CD14-positive monocyte (primary cell): ENCODE measurements around the gene UGGT2. TPM values are rescaled to one million over a fixed set of nuclear protein-coding genes. Genes with fewer than 3 reads are reported as not detected.
A peak's percentile ranks its signal among the peaks of the same experiment; 100 is the strongest.
"Not testable (repeated sequence)": the region's sequence is repeated elsewhere in the genome, so short reads cannot be mapped to it uniquely, and the experiment has no call there.

Experiments used
- DNase-seq, 3 donors: peaks; one replicate each; pipeline ENCODE4 v3.0.0-alpha.2; 2011 to 2022
- H2AFZ ChIP-seq: 2 replicates; pipeline ENCODE4 v1.6.0; 2012; ENCODE audit warnings: mild to moderate bottlenecking, low read depth, low read length, inconsistent platforms; ENCODE audit not compliant: insufficient read depth, poor library complexity, severe bottlenecking
- H3K27ac ChIP-seq, 2 donors: 1 replicate in 1 of 2; 2 replicates in 1 of 2; pipeline ENCODE4 v1.5.1; 2012 to 2013; ENCODE audit warnings: low read length in 2 of 2, control low read depth in 1 of 2, inconsistent platforms in 1 of 2, low read depth in 1 of 2, mild to moderate bottlenecking in 1 of 2
- H3K27me3 ChIP-seq, 2 donors: one replicate each; pipeline versions ENCODE4 v1.6.0 to v1.6.1; 2011 to 2013; ENCODE audit warnings: low read length in 2 of 2; ENCODE audit not compliant: control insufficient read depth in 2 of 2, insufficient read depth in 2 of 2
- H3K36me3 ChIP-seq, 2 donors: replicated peaks in 1 of 2; 1 replicate in 1 of 2; 2 replicates in 1 of 2; pipeline versions ENCODE4 v1.5.1 to v1.6.1; 2012 to 2013; ENCODE audit warnings: low read length in 2 of 2, control low read depth in 1 of 2, inconsistent platforms in 1 of 2, mild to moderate bottlenecking in 1 of 2; ENCODE audit not compliant: insufficient read depth in 2 of 2, control insufficient read depth in 1 of 2
- H3K4me1 ChIP-seq, 2 donors: 1 replicate in 1 of 2; 2 replicates in 1 of 2; pipeline versions ENCODE4 v1.5.1 to v1.6.1; 2012 to 2013; ENCODE audit warnings: low read length in 2 of 2, control low read depth in 1 of 2, inconsistent platforms in 1 of 2, mild to moderate bottlenecking in 1 of 2, moderate library complexity in 1 of 2; ENCODE audit not compliant: insufficient read depth in 2 of 2, control insufficient read depth in 1 of 2
- H3K4me2 ChIP-seq: replicated peaks from 2 replicates; pipeline ENCODE3; 2012; ENCODE audit warnings: low read length, moderate library complexity, mild to moderate bottlenecking; ENCODE audit not compliant: poor library complexity, severe bottlenecking; ENCODE audit errors: extremely low read depth
- H3K4me3 ChIP-seq, 3 experiments: fragments of 200-600 bp in 1 of 3; sonication (generic) in 1 of 3; replicated peaks in 1 of 3; 1 replicate in 2 of 3; 2 replicates in 1 of 3; pipeline ENCODE4 v1.5.1; 2011 to 2013; ENCODE audit warnings: low read length in 3 of 3, mild to moderate bottlenecking in 3 of 3, control low read depth in 2 of 3, low read depth in 2 of 3, inconsistent platforms in 1 of 3, moderate library complexity in 1 of 3
- H3K79me2 ChIP-seq: 2 replicates; pipeline ENCODE4 v1.6.0; 2012; ENCODE audit warnings: mild to moderate bottlenecking, control low read depth, inconsistent platforms, low read length, moderate library complexity; ENCODE audit not compliant: insufficient read depth
- H3K9ac ChIP-seq: 2 replicates; pipeline ENCODE4 v1.6.0; 2017; ENCODE audit warnings: low read length, mild to moderate bottlenecking; ENCODE audit not compliant: insufficient read depth, poor library complexity, severe bottlenecking
- H3K9me3 ChIP-seq, 2 donors: replicated peaks in 1 of 2; 1 replicate in 1 of 2; 2 replicates in 1 of 2; pipeline versions ENCODE4 v1.5.1 to v1.6.1; 2012 to 2013; ENCODE audit warnings: low read length in 2 of 2, control low read depth in 1 of 2; ENCODE audit not compliant: control insufficient read depth in 1 of 2, insufficient read depth in 1 of 2
- H4K20me1 ChIP-seq: 2 replicates; pipeline ENCODE4 v1.6.0; 2012; ENCODE audit warnings: mild to moderate bottlenecking, low read length, control low read depth, moderate library complexity; ENCODE audit not compliant: insufficient read depth
- H3K27ac Mint-ChIP-seq, 7 donors: one replicate each; pipeline ENCODE4 v1.8.0; 2020; ENCODE audit warnings: mild to moderate bottlenecking in 7 of 7, mixed read lengths in 7 of 7, moderate library complexity in 6 of 7, inconsistent platforms in 2 of 7
- H3K27me3 Mint-ChIP-seq, 3 donors: one replicate each; pipeline ENCODE4 v1.8.0; 2021 to 2022; ENCODE audit warnings: low read depth in 3 of 3, mild to moderate bottlenecking in 3 of 3, mixed read lengths in 3 of 3, moderate library complexity in 3 of 3, inconsistent platforms in 1 of 3
- H3K36me3 Mint-ChIP-seq, 2 donors: one replicate each; pipeline ENCODE4 v1.8.0; 2020; ENCODE audit warnings: mixed read lengths in 2 of 2, inconsistent platforms in 1 of 2, mild to moderate bottlenecking in 1 of 2
- H3K4me1 Mint-ChIP-seq: one replicate; pipeline ENCODE4 v1.8.0; 2020; ENCODE audit warnings: mild to moderate bottlenecking, mixed read lengths
- H3K4me3 Mint-ChIP-seq, 2 donors: one replicate each; pipeline ENCODE4 v1.8.0; 2020; ENCODE audit warnings: mild to moderate bottlenecking in 2 of 2, mixed read lengths in 2 of 2, moderate library complexity in 1 of 2
- H3K9me3 Mint-ChIP-seq, 7 donors: one replicate each; pipeline ENCODE4 v1.8.0; 2020 to 2022; ENCODE audit warnings: mixed read lengths in 7 of 7, mild to moderate bottlenecking in 6 of 7, moderate library complexity in 6 of 7, inconsistent platforms in 2 of 7
- CTCF ChIP-seq: fragments of 200-600 bp; IDR thresholded peaks from one replicate; pipeline ENCODE4 v1.8.0; 2022; ENCODE audit warnings: antibody characterized with exemption, mild to moderate bottlenecking
- WGBS: methylation state at CpG from one replicate; pipeline ENCODE4 v1.1.5; 2013; ENCODE audit warnings: missing lambda C conversion rate; ENCODE audit not compliant: insufficient coverage; 5-methylcytosine and 5-hydroxymethylcytosine counted together
- intact Hi-C, 2 donors: fragments of 100-400 bp; cut with micrococcal nuclease; formaldehyde crosslinking; loops; one replicate each; pipeline versions ENCODE4 v1.15.0 to v1.15.1; 2023
- polyA plus RNA-seq, 3 donors: library from polyadenylated mRNA; depleted of rRNA in 1 of 3; unstranded in 2 of 3; stranded (reverse) in 1 of 3; fragments of 300-500 nt in 2 of 3; fragments of >200 nt in 1 of 3; fragmentation: Illumina TruSeq in 2 of 3; gene quantifications; 1 replicate in 2 of 3; 2 replicates in 1 of 3; pipeline ENCODE4 v1.2.3, GENCODE V29; 2012 to 2021

The UGGT2 gene
- polyA plus RNA-seq, 3 donors = 4.0 to 6.3 (median 5.6) TPM

GRCh38 chr13:96052656-96053002 is 572 bp downstream of the UGGT2 start:
- Histone ChIP-seq H3K9me3 (no peaks in the 10 kb centered on the region), H3K79me2 (peaks cover 13% of the 10 kb centered on the region), H2AFZ (peak overlapping the region; percentile 94), H3K27ac (peak overlapping the region in 1 of 2 donors; percentile 69), H4K20me1 (no peaks in the 10 kb centered on the region), H3K36me3 (no peaks in the 10 kb centered on the region), H3K4me2 (peak overlapping the region; percentile 90), H3K9ac (peak overlapping the region; percentile 66), H3K4me1 (peaks cover 8 to 17% of the 10 kb centered on the region in 2 donors), H3K4me3 (peak overlapping the region; percentile 62 to 84 (median 78)), H3K27me3 (peaks cover 0 to 4% of the 10 kb centered on the region in 2 donors)
- Mint-ChIP-seq H3K27me3 (peaks cover 6 to 19% (median 9%) of the 10 kb centered on the region in 3 donors), H3K4me1 (peaks cover 14% of the 10 kb centered on the region), H3K36me3 (peaks cover 0 to 3% of the 10 kb centered on the region in 2 donors), H3K9me3 (peaks cover 0 to 5% (median 4%) of the 10 kb centered on the region in 7 donors), H3K4me3 (peak overlapping the region; percentile 92 to 97), H3K27ac (peak overlapping the region in 6 of 7 donors; percentile 42 to 85 (median 72))
- 0% methylated on average over 6 of the region's 12 CpGs for WGBS
- intact Hi-C loops = no loop called here
- no peak for TF ChIP-seq CTCF
- peak; percentile 12 to 63 (median 41) for DNase-seq

GRCh38 chr13:96051946-96052345 is 1.3 kb downstream of the UGGT2 start:
- DNase-seq, H3K27me3 ChIP-seq, H4K20me1 ChIP-seq, H3K9ac ChIP-seq, intact Hi-C loops, H3K9me3 Mint-ChIP-seq, H3K27ac ChIP-seq, H3K36me3 ChIP-seq, H3K4me3 ChIP-seq, H3K9me3 ChIP-seq, H2AFZ ChIP-seq, H3K36me3 Mint-ChIP-seq, H3K27ac Mint-ChIP-seq: not testable (repeated sequence)
- Mint-ChIP-seq H3K4me1 (peaks cover 14% of the 10 kb centered on the region), H3K27me3 (peaks cover 6 to 18% (median 9%) of the 10 kb centered on the region in 3 donors), H3K4me3 (peak overlapping the region in 1 of 2 donors; percentile 7)
- Histone ChIP-seq H3K4me1 (peaks cover 8 to 17% of the 10 kb centered on the region in 2 donors), H3K4me2 (peak overlapping the region; percentile 90), H3K79me2 (peaks cover 13% of the 10 kb centered on the region)
- WGBS = no CpG with 5 or more reads among the region's 3 CpGs

- H3K27me3 ChIP-seq, intact Hi-C loops, H3K27ac Mint-ChIP-seq, H3K36me3 ChIP-seq, H3K9me3 ChIP-seq, H2AFZ ChIP-seq, H4K20me1 ChIP-seq, H3K36me3 Mint-ChIP-seq, H3K9ac ChIP-seq, H3K4me3 ChIP-seq, H3K4me2 ChIP-seq, H3K4me3 Mint-ChIP-seq, DNase-seq, H3K27ac ChIP-seq: not testable (repeated sequence)
- Mint-ChIP-seq H3K4me1 (peaks cover 14% of the 10 kb centered on the region), H3K9me3 (peaks cover 0 to 11% (median 8%) of the 10 kb centered on the region in 7 donors), H3K27me3 (peaks cover 4 to 15% (median 6%) of the 10 kb centered on the region in 3 donors)
- Histone ChIP-seq H3K4me1 (peaks cover 8 to 17% of the 10 kb centered on the region in 2 donors), H3K79me2 (peaks cover 14% of the 10 kb centered on the region)
- no CpG with 5 or more reads among the region's 5 CpGs for WGBS
Measured at GRCh38 chr13:96051491-96051890, 1.7 kb downstream of the UGGT2 start.

- peaks cover 5 to 15% of the 10 kb centered on the region in 2 donors for H3K36me3 Mint-ChIP-seq
- H2AFZ ChIP-seq, H3K4me3 ChIP-seq, H3K27ac ChIP-seq, H3K4me3 Mint-ChIP-seq, H3K36me3 ChIP-seq, H4K20me1 ChIP-seq, H3K9ac ChIP-seq, H3K27me3 ChIP-seq, DNase-seq, H3K4me2 ChIP-seq, H3K27ac Mint-ChIP-seq, intact Hi-C loops: not testable (repeated sequence)
- WGBS = no CpG with 5 or more reads among the region's 4 CpGs
- H3K79me2 ChIP-seq = peaks cover 16% of the 10 kb centered on the region
- H3K4me1 ChIP-seq = peaks cover 8 to 17% of the 10 kb centered on the region in 2 donors
- peaks cover 14% of the 10 kb centered on the region for H3K4me1 Mint-ChIP-seq
- peaks cover 4 to 16% (median 14%) of the 10 kb centered on the region in 7 donors for H3K9me3 Mint-ChIP-seq
- peaks cover 4 to 11% (median 5%) of the 10 kb centered on the region in 3 donors for H3K27me3 Mint-ChIP-seq
- peaks cover 9 to 10% of the 10 kb centered on the region in 2 donors for H3K9me3 ChIP-seq
Measured at GRCh38 chr13:96050955-96051354, 2.2 kb downstream of the UGGT2 start.
